Measurements from ENCODE around the gene TMEM131L. TPM values are rescaled to one million over a fixed set of nuclear protein-coding genes. Genes with fewer than 3 reads are reported as not detected.
"Not testable (repeated sequence)": the region's sequence is repeated elsewhere in the genome, so short reads cannot be mapped to it uniquely, and the experiment has no call there.

Gene TMEM131L
- total and polyA plus RNA-seq, 4 experiments from 2014 or later, result 20.8 to 65.6 (median 53.2) TPM

GRCh38 chr4:153548907-153549306 is 82.7 kb downstream of the TMEM131L start:
- ChIA-PET POLR2A (ENCODE audit: partially characterized antibody) (interaction anchor here (0.6 to 1.1 kb wide), 3 partner anchors 18 to 122 kb away, joined by 3 read pairs; no protein-coding TSS in a partner anchor), CTCF (ENCODE audit: partially characterized antibody) (interaction anchor here (1.6 to 2.4 kb wide), 2 partner anchors 25 to 116 kb away, joined by 8 read pairs; no protein-coding TSS in a partner anchor)
- H3K9me3 ChIP-seq (ENCODE audit: control insufficient read depth in 1 of 2, low read length in 2 of 2); H3K27me3 Mint-ChIP-seq; H3K27me3 ChIP-seq (ENCODE audit: insufficient read depth, low read length); H3K9me3 Mint-ChIP-seq; intact Hi-C loops (cut with micrococcal nuclease); H3K4me3 Mint-ChIP-seq; DNase-seq; H3K36me3 ChIP-seq (ENCODE audit: insufficient read depth, low read length); H3K4me3 ChIP-seq (ENCODE audit: low read length in 2 of 2); H3K27ac ChIP-seq (ENCODE audit: low read depth, low read length): not testable (repeated sequence)
- H3K4me1 ChIP-seq (ENCODE audit: insufficient read depth, low read length), result peaks cover 16% of the 10 kb centered on the region
- peaks cover 40 to 60% (median 48%) of the 10 kb centered on the region in 4 donors for H3K4me1 Mint-ChIP-seq
- H3K36me3 Mint-ChIP-seq, result peaks cover 20 to 34% of the 10 kb centered on the region in 2 donors
- peak overlapping the region in 6 of 7 donors; percentile 15 to 75 (median 53) for H3K27ac Mint-ChIP-seq

GRCh38 chr4:153549405-153549804 is 83.2 kb downstream of the TMEM131L start:
- peaks cover 11% of the 10 kb centered on the region for H3K4me1 ChIP-seq (ENCODE audit: insufficient read depth, low read length)
- no peak overlapping the region for H3K27ac ChIP-seq (ENCODE audit: low read depth, low read length)
- Mint-ChIP-seq H3K4me1 (peaks cover 37 to 55% (median 45%) of the 10 kb centered on the region in 4 donors), H3K9me3 (no peaks in the 10 kb centered on the region), H3K4me3 (peak overlapping the region in 1 of 8 donors; percentile 6), H3K27ac (peak overlapping the region in 4 of 7 donors; percentile 5 to 70 (median 46)), H3K27me3 (no peaks in the 10 kb centered on the region), H3K36me3 (peaks cover 20 to 34% of the 10 kb centered on the region in 2 donors)
- no peak overlapping the region for H3K4me3 ChIP-seq (ENCODE audit: low read length in 2 of 2)
- CTCF ChIA-PET (ENCODE audit: partially characterized antibody), result interaction anchor here (1.6 to 2.4 kb wide), 2 partner anchors 25 to 117 kb away, joined by 8 read pairs; no protein-coding TSS in a partner anchor
- no peaks in the 10 kb centered on the region for H3K9me3 ChIP-seq (ENCODE audit: control insufficient read depth in 1 of 2, low read length in 2 of 2)
- intact Hi-C loops (cut with micrococcal nuclease), result no loop called here
- POLR2A ChIA-PET (ENCODE audit: partially characterized antibody), result interaction anchor here (0.6 to 1.1 kb wide), 3 partner anchors 19 to 122 kb away, joined by 3 read pairs; no protein-coding TSS in a partner anchor
- DNase-seq, result no peak
- no peaks in the 10 kb centered on the region for H3K27me3 ChIP-seq (ENCODE audit: insufficient read depth, low read length)
- no peaks in the 10 kb centered on the region for H3K36me3 ChIP-seq (ENCODE audit: insufficient read depth, low read length)

- CTCF ChIA-PET (ENCODE audit: partially characterized antibody), result interaction anchor here (0.7 to 2.2 kb wide), 5 partner anchors 11 to 209 kb away, joined by 3 to 13 read pairs (median 4); partner anchors contain the start of gene MND1
- Mint-ChIP-seq H3K27ac (peak overlapping the region in 3 of 7 donors; percentile 27 to 74 (median 39)), H3K36me3 (peaks cover 28 to 52% of the 10 kb centered on the region in 2 donors), H3K4me3 (no peak overlapping the region), H3K27me3 (no peaks in the 10 kb centered on the region), H3K4me1 (peaks cover 31 to 47% (median 39%) of the 10 kb centered on the region in 4 donors), H3K9me3 (peaks cover 0 to 1% (median 0%) of the 10 kb centered on the region in 8 donors)
- H3K27me3 ChIP-seq (ENCODE audit: insufficient read depth, low read length), result no peaks in the 10 kb centered on the region
- H3K4me3 ChIP-seq (ENCODE audit: low read length in 2 of 2), result no peak overlapping the region
- no peaks in the 10 kb centered on the region for H3K9me3 ChIP-seq (ENCODE audit: control insufficient read depth in 1 of 2, low read length in 2 of 2)
- POLR2A ChIA-PET (ENCODE audit: partially characterized antibody), result interaction anchor here (1.5 kb wide), 1 partner anchor 86 kb away, joined by 5 read pairs; no protein-coding TSS in a partner anchor
- peaks cover 18% of the 10 kb centered on the region for H3K36me3 ChIP-seq (ENCODE audit: insufficient read depth, low read length)
- no peak for DNase-seq
- peaks cover 8% of the 10 kb centered on the region for H3K4me1 ChIP-seq (ENCODE audit: insufficient read depth, low read length)
- no peak overlapping the region for H3K27ac ChIP-seq (ENCODE audit: low read depth, low read length)
- intact Hi-C loops (cut with micrococcal nuclease), result no loop called here
These were observed 87.1 kb downstream of the TMEM131L start for GRCh38 chr4:153553155-153553818.

- Mint-ChIP-seq H3K9me3 (peaks cover 0 to 1% (median 0%) of the 10 kb centered on the region in 8 donors), H3K27me3 (no peaks in the 10 kb centered on the region), H3K4me1 (peaks cover 27 to 42% (median 36%) of the 10 kb centered on the region in 4 donors), H3K4me3 (no peak overlapping the region), H3K27ac (peak overlapping the region in 2 of 7 donors; percentile 27 to 39), H3K36me3 (peaks cover 33 to 53% of the 10 kb centered on the region in 2 donors)
- Histone ChIP-seq H3K27me3 (ENCODE audit: insufficient read depth, low read length) (no peaks in the 10 kb centered on the region), H3K4me1 (ENCODE audit: insufficient read depth, low read length) (peaks cover 4% of the 10 kb centered on the region), H3K9me3 (ENCODE audit: control insufficient read depth in 1 of 2, low read length in 2 of 2) (no peaks in the 10 kb centered on the region), H3K36me3 (ENCODE audit: insufficient read depth, low read length) (peaks cover 18% of the 10 kb centered on the region), H3K4me3 (ENCODE audit: low read length in 2 of 2) (no peak overlapping the region), H3K27ac (ENCODE audit: low read depth, low read length) (no peak overlapping the region)
- POLR2A ChIA-PET (ENCODE audit: partially characterized antibody), result interaction anchor here (1.0 to 1.2 kb wide), 2 partner anchors 17 to 87 kb away, joined by 3 to 4 read pairs; partner anchors contain the start of gene TMEM131L
- no peak for DNase-seq
- CTCF ChIA-PET (ENCODE audit: partially characterized antibody), result interaction anchor here (0.7 to 2.2 kb wide), 6 partner anchors 12 to 87 kb away, joined by 3 to 13 read pairs (median 3); partner anchors contain the start of gene TMEM131L
- intact Hi-C loops (cut with micrococcal nuclease), result no loop called here
These were observed 87.6 kb downstream of the TMEM131L start for GRCh38 chr4:153553819-153554170.

GRCh38 chr4:153555730-153556434 is 89.7 kb downstream of the TMEM131L start:
- H3K9me3 Mint-ChIP-seq, result peaks cover 0 to 2% (median 0%) of the 10 kb centered on the region in 8 donors
- no peak overlapping the region for H3K4me3 Mint-ChIP-seq
- ChIA-PET CTCF (ENCODE audit: partially characterized antibody) (interaction anchor here (1.0 to 2.2 kb wide), 3 partner anchors 18 to 210 kb away, joined by 3 to 13 read pairs (median 4); no protein-coding TSS in a partner anchor), POLR2A (ENCODE audit: partially characterized antibody) (interaction anchor here (1.0 kb wide), 1 partner anchor 72 kb away, joined by 3 read pairs; no protein-coding TSS in a partner anchor)
- H3K4me1 Mint-ChIP-seq, result peaks cover 29 to 43% (median 37%) of the 10 kb centered on the region in 4 donors
- no peak overlapping the region for H3K27ac ChIP-seq (ENCODE audit: low read depth, low read length)
- H3K27ac Mint-ChIP-seq, result peak overlapping the region in 4 of 7 donors; percentile 24 to 87 (median 52)
- H3K27me3 ChIP-seq (ENCODE audit: insufficient read depth, low read length), result no peaks in the 10 kb centered on the region
- no peak overlapping the region for H3K4me3 ChIP-seq (ENCODE audit: low read length in 2 of 2)
- peaks cover 34% of the 10 kb centered on the region for H3K36me3 ChIP-seq (ENCODE audit: insufficient read depth, low read length)
- H3K36me3 Mint-ChIP-seq, result peaks cover 50 to 68% of the 10 kb centered on the region in 2 donors
- H3K4me1 ChIP-seq (ENCODE audit: insufficient read depth, low read length), result no peaks in the 10 kb centered on the region
- DNase-seq, result no peak
- intact Hi-C loops (cut with micrococcal nuclease), result no loop called here
- no peaks in the 10 kb centered on the region for H3K9me3 ChIP-seq (ENCODE audit: control insufficient read depth in 1 of 2, low read length in 2 of 2)
- H3K27me3 Mint-ChIP-seq, result no peaks in the 10 kb centered on the region

GRCh38 chr4:153556435-153556815 is 90.3 kb downstream of the TMEM131L start:
- peaks cover 53 to 68% of the 10 kb centered on the region in 2 donors for H3K36me3 Mint-ChIP-seq
- POLR2A ChIA-PET (ENCODE audit: partially characterized antibody), result no interaction called here
- no peak overlapping the region for H3K4me3 Mint-ChIP-seq
- peaks cover 0 to 3% (median under 1%) of the 10 kb centered on the region in 8 donors for H3K9me3 Mint-ChIP-seq
- H3K4me1 Mint-ChIP-seq, result peaks cover 30 to 45% (median 37%) of the 10 kb centered on the region in 4 donors
- intact Hi-C loops (cut with micrococcal nuclease), result no loop called here
- CTCF ChIA-PET (ENCODE audit: partially characterized antibody), result interaction anchor here (1.0 to 2.7 kb wide), 3 partner anchors 17 to 211 kb away, joined by 3 to 10 read pairs (median 4); no protein-coding TSS in a partner anchor
- no peak overlapping the region for H3K4me3 ChIP-seq (ENCODE audit: low read length in 2 of 2)
- no peak for DNase-seq
- H3K27ac ChIP-seq (ENCODE audit: low read depth, low read length), result no peak overlapping the region
- H3K27ac Mint-ChIP-seq, result peak overlapping the region in 4 of 7 donors; percentile 43 to 87 (median 63)
- H3K36me3 ChIP-seq (ENCODE audit: insufficient read depth, low read length), result peaks cover 39% of the 10 kb centered on the region
- no peaks in the 10 kb centered on the region for H3K4me1 ChIP-seq (ENCODE audit: insufficient read depth, low read length)
- H3K27me3 ChIP-seq (ENCODE audit: insufficient read depth, low read length), result no peaks in the 10 kb centered on the region
- no peaks in the 10 kb centered on the region for H3K27me3 Mint-ChIP-seq
- H3K9me3 ChIP-seq (ENCODE audit: control insufficient read depth in 1 of 2, low read length in 2 of 2), result no peaks in the 10 kb centered on the region

All from CD4-positive, alpha-beta memory T cell (primary cell).